Neural crest cell (in vitro differentiated cells): ENCODE measurements around the gene SIDT1. TPM values are rescaled to one million over a fixed set of nuclear protein-coding genes. Genes with fewer than 3 reads are reported as not detected.

Source experiments
- DNase-seq: peaks from one replicate; pipeline ENCODE4 v3.0.0; 2021; ENCODE audit warnings: low read depth, mixed read lengths, low spot score
- H3K27ac Mint-ChIP-seq: one replicate; pipeline ENCODE4 v1.8.0; 2021; ENCODE audit warnings: mild to moderate bottlenecking, mixed read lengths; ENCODE audit not compliant: unreplicated experiment
- H3K27me3 Mint-ChIP-seq: 2 replicates; pipeline ENCODE4 v1.8.0; 2021; ENCODE audit warnings: low read depth, mild to moderate bottlenecking, mixed read lengths
- H3K36me3 Mint-ChIP-seq: 2 replicates; pipeline ENCODE4 v1.8.0; 2021; ENCODE audit warnings: low read depth, mild to moderate bottlenecking, mixed read lengths
- H3K4me1 Mint-ChIP-seq: 2 replicates; pipeline ENCODE4 v1.8.0; 2021; ENCODE audit warnings: mixed read lengths
- H3K4me3 Mint-ChIP-seq: one replicate; pipeline ENCODE4 v1.8.0; 2021; ENCODE audit warnings: mild to moderate bottlenecking, mixed read lengths
- H3K9me3 Mint-ChIP-seq: 2 replicates; pipeline ENCODE4 v1.8.0; 2021; ENCODE audit warnings: mixed read lengths
- CTCF ChIP-seq: fragments of 200-600 bp; sonication (generic); conservative IDR thresholded peaks from 2 replicates; pipeline ENCODE4 v1.5.0; 2021; ENCODE audit warnings: antibody characterized with exemption, mild to moderate bottlenecking
- total RNA-seq: library from RNA; stranded (reverse); gene quantifications from 2 replicates; pipeline ENCODE4 v1.2.1, GENCODE V29; 2021

SIDT1 gene
- total RNA-seq, 1 donor from 2014 or later, result 0.23 TPM

GRCh38 chr3:113602256-113602655 lies 69.9 kb downstream of the SIDT1 start:
- no peak for DNase-seq
- no peak overlapping the region for H3K4me3 Mint-ChIP-seq
- no peak for TF ChIP-seq CTCF
- no peak overlapping the region for H3K27ac Mint-ChIP-seq
- no peaks in the 10 kb centered on the region for H3K9me3 Mint-ChIP-seq
- no peaks in the 10 kb centered on the region for H3K36me3 Mint-ChIP-seq
- peaks cover 8% of the 10 kb centered on the region for H3K4me1 Mint-ChIP-seq
- H3K27me3 Mint-ChIP-seq, result no peaks in the 10 kb centered on the region

DNA sequence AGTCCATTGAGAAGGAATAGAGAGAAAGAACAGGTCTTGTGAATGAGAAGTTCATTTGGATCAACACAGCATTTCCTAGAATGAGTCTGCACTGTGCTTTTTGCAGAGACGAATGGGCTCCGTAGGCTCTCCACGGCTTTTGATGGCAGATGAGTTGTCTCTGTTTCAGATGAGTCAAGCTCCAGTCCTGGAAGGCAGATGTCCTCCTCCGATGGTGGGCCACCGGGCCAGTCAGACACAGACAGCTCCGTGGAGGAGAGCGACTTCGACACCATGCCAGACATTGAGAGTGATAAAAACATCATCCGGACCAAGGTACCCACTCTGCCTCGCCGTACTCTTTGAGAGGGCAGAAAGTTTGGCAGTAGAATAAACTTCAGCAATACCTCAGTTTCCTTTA lies 70.5 kb downstream of the SIDT1 start:
- no peak for DNase-seq
- H3K36me3 Mint-ChIP-seq, result no peaks in the 10 kb centered on the region
- H3K27me3 Mint-ChIP-seq, result no peaks in the 10 kb centered on the region
- no peak overlapping the region for H3K27ac Mint-ChIP-seq
- no peak for TF ChIP-seq CTCF
- H3K4me3 Mint-ChIP-seq, result no peak overlapping the region
- peaks cover 8% of the 10 kb centered on the region for H3K4me1 Mint-ChIP-seq
- no peaks in the 10 kb centered on the region for H3K9me3 Mint-ChIP-seq

DNA sequence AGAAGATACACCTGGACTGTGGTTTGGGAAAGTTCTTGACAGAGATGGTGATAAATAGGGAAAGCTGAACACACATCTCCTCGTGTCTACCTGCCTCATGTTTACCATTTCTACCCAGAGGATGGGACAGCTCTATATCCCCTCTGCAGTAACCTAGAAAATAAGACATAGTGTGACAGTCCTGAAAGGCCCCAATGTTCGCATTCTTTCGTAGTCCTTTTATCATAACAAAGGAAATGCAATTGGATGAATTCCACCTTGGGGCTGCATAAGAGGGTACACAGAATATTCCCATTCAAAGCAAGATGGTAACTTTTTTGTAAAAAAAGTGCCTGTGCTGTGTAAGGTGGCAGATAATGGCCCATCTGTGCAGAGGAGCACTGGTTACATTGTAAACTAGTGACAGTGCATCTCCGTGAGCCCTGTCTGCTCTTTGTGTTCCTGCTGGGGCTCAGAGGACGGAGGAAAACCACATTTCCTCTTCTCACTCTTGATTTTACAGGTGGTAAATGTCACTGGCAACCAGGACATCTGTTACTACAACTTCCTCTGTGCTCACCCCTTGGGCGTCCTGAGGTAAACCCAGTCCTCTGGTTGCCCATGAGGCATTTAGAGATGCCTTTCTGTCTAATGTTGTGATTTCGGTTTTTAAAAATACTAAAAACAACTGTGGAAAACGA lies 74.3 kb downstream of the SIDT1 start:
- H3K4me3 Mint-ChIP-seq, result no peak overlapping the region
- H3K27me3 Mint-ChIP-seq, result no peaks in the 10 kb centered on the region
- peak overlapping the region; percentile 12 for H3K27ac Mint-ChIP-seq
- H3K9me3 Mint-ChIP-seq, result peaks cover 2% of the 10 kb centered on the region
- no peak for TF ChIP-seq CTCF
- no peak for DNase-seq
- H3K36me3 Mint-ChIP-seq, result no peaks in the 10 kb centered on the region
- H3K4me1 Mint-ChIP-seq, result peaks cover 8% of the 10 kb centered on the region

DNA sequence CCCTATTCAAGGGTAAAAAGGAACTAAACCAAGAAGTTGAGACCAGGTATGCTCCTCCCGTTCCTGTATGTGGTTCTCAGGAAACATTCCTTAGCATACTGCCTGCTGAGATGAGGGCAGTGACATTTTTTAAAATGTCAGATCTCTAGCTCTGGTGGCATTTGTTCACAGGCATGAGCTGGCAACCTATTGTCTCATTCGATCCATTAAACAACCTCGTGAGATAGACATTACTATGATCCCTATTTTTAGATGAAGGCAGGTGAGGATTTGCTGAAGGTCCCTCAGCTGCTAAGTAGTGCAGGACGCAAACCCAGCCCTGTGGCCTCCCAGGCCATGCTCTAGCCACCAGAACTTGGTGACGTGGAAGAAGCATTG lies 74.9 kb downstream of the SIDT1 start:
- DNase-seq, result no peak
- peaks cover 2% of the 10 kb centered on the region for H3K9me3 Mint-ChIP-seq
- H3K27ac Mint-ChIP-seq, result no peak overlapping the region
- no peak for TF ChIP-seq CTCF
- H3K27me3 Mint-ChIP-seq, result no peaks in the 10 kb centered on the region
- H3K36me3 Mint-ChIP-seq, result no peaks in the 10 kb centered on the region
- no peak overlapping the region for H3K4me3 Mint-ChIP-seq
- peaks cover 8% of the 10 kb centered on the region for H3K4me1 Mint-ChIP-seq

GRCh38 chr3:113614402-113614801 lies 82.0 kb downstream of the SIDT1 start:
- Mint-ChIP-seq H3K9me3 (peaks cover 2% of the 10 kb centered on the region), H3K4me1 (no peaks in the 10 kb centered on the region), H3K36me3 (no peaks in the 10 kb centered on the region), H3K27ac (no peak overlapping the region), H3K27me3 (no peaks in the 10 kb centered on the region), H3K4me3 (no peak overlapping the region)
- no peak for TF ChIP-seq CTCF
- no peak for DNase-seq
